Hepatic stellate cell (primary cell): ENCODE measurements around the gene NOTCH1.
"Not testable (repeated sequence)": the region's sequence is repeated elsewhere in the genome, so short reads cannot be mapped to it uniquely, and the experiment has no call there.

ENCODE experiments used
- DNase-seq: peaks from one replicate; pipeline ENCODE4 v3.0.0; 2011; ENCODE audit warnings: low spot score

Gene NOTCH1

DNA sequence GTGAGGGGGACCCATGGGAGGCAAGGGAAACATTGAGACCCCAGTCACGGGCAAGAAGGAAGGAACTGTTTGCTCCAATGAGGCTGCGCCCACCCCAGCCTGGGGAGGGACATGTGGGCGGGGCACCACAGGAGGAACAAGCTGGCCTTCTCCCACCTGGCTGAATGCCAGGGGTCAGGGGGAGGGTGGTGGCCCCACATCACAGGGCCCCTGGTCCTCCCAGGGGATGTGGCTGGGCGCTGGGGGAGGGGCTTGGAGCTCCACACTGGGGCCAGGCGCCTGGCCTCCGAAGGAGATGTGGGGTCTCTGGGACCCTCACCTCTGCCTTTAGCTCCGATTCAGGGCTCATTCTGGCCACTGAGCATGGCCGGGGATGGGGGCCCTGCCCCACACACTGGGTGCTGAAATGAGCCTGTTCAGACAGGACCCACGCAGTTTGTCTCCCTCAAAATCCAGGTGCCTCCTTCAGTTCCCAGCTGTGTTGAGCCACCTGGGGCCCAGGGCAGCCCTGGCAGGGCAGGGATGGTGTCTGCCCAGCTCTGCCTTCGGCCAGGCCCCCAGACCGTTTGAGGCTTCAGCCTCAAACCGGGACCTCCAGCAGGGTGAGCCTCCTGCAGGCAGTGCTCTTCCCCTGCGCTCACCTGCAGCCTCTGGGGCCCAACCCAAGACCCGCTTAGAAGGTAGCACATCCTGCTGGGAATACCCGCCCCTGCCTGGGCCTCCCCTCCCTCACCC is 33.2 kb upstream of the NOTCH1 start:
- DNase-seq: no peak

DNA sequence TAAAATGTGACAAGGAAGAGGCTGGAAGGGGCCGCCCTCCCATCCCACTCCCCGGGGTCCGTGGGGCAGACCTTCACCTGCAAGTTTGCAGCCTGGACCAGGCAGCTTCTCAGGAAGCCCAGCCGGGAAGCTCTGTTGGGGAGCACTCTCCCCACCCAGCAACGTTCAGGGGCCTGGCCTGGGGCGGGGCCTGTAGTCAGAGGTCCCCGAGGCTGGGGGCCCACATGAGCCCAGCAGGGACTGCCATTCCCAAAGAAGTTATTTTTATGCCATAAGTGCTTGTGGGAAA is 32.7 kb upstream of the NOTCH1 start:
- DNase-seq: no peak

- no peak for DNase-seq
Measured at GRCh38 chr9:136577941-136578625, 32.2 kb upstream of the NOTCH1 start.

- DNase-seq: no peak
Measured at GRCh38 chr9:136576269-136576626, 30.4 kb upstream of the NOTCH1 start.

DNA sequence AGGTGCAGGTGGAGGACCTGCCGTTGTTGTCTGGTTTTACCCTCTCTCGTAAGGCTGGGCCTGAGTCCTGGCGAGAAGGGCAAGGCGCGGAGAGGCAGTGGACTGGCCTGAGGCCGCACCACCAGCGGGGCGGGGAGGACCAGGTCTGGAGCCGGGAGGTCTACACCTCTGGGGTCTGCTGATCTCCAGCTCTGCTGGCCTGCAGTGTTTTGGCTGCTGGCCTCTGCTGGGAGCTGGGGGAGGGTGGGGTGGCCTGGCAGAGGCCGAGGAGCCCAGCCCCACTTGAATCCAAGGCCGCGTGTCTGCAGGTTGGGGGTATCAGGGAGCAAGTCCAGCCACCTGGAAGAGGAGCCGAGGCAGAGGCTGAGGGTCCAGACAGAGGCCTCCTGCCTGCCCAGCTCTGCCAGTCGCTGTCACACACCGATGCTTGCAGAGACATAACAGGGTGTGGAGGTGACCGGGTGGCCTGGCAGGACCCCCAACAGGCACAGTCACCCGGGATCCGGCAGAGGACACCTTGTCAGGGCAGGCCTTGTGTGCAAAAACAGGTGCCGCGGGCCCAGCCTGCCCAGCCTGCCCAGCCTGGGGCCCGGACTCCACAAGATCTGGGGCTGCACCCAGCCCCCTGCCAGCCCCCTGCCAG is 29.9 kb upstream of the NOTCH1 start:
- DNase-seq: no peak

DNA sequence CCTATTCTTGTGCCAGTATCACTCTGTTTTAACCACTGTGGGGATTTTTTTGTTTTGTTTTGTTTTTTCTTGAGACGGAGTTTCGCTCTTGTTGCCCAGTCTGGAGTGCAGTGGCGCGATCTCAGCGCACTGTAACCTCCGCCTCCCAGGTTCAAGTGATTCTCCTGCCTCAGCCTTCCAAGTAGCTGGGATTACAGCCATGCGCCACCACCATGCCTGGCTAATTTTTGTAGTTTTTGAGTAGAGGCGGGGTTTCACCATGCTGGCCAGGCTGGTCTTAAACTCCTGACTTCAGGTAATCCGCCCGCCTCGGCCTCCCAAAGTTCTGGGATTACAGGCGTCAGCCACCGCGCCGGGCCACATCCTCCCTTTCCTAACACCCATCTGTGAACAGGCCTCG is 28.8 kb upstream of the NOTCH1 start:
- DNase-seq: not testable (repeated sequence)

DNA sequence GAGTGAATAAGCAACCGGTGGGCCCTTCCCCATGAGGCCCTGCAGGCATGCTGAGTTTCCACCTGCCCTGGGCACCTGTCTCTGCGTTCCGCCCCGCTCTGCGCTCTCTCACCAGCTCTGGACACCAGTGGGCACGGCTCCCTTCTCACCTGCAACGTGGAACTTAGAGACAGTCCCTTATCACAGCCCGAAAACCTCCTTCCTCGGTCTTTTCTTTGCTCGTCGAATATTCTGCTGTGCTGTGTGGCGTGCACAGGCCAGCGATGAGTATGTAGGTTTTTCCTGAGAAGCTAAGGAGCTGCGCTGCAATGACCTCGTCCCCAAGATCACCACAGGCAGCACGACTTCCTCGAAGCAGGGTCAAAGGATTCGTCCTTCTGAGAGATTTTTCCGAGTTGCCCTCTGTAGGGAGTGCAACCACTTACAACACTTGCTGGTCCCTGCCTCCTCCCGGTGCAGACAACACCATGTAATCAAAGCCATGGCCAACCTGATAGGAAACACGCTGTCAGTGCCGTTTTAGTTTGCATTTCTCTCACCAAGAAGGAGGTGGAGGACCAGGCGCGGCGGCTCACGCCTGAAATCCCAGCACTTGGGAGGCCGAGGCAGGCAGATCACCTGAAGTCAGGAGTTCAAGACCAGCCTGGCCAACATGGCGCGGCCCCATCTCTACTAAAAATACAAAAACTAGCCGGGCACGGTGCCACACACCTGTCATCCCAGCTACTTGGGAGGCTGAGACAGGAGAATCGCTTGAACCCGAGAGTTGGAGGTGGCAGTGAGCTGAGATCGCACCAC is 27.2 kb upstream of the NOTCH1 start:
- DNase-seq: no peak

GRCh38 chr9:136572003-136572827 is 26.4 kb upstream of the NOTCH1 start:
- peak; percentile 97 for DNase-seq

DNA sequence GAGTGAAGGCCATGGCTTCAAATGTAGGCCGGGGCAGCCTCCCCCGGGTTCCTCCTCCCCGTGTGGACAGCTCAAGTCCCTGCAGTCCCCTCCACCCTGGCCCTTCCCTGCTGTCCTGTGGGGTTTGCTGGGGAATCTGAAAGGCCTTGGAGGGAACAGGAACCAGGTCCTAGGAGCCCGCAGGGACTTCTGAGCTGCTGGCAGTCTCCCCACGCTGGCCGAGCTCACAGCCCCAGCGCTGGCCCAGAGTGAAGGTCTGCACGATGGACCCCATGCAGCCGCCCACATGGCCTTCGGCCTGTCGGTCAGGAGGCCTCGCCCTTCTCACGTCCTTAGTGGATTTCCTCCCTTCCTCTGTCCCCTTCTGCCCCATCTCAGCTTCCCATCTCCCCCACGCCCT is 25.7 kb upstream of the NOTCH1 start:
- DNase-seq: peak; percentile 53

- peak; percentile 53 for DNase-seq
Measured at GRCh38 chr9:136570916-136571315, 25.1 kb upstream of the NOTCH1 start.

GRCh38 chr9:136570191-136570845 is 24.5 kb upstream of the NOTCH1 start:
- no peak for DNase-seq

- no peak for DNase-seq
Measured at GRCh38 chr9:136569526-136570148, 23.8 kb upstream of the NOTCH1 start.

GRCh38 chr9:136568288-136569081 is 22.6 kb upstream of the NOTCH1 start:
- peak; percentile 53 for DNase-seq

GRCh38 chr9:136567651-136568287 is 21.9 kb upstream of the NOTCH1 start:
- DNase-seq: peak; percentile 96

DNA sequence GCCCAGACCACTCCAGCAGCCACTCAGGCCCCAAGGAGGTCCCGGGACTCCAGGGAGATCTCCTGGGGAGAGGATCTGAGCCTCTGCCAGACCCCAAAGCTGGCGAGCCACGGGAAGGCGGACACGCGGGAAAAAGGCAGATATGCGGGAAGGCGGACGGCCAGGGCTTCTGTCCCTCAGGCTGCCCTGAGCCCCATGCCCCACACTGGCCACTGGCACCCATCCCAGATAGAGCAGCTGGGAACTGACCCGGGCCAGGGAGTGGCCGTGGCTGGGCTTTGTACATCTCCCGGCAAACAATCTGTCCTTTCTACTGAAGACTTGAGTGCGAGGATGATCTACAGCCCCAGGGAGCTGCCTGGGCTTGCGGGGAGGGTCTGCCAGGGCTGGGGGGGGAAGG is 21.1 kb upstream of the NOTCH1 start:
- DNase-seq: no peak

GRCh38 chr9:136566553-136566895 is 20.7 kb upstream of the NOTCH1 start:
- no peak for DNase-seq

- DNase-seq: no peak
Measured at GRCh38 chr9:136565715-136566552, 20.1 kb upstream of the NOTCH1 start.

- DNase-seq: no peak
Measured at GRCh38 chr9:136565086-136565714, 19.4 kb upstream of the NOTCH1 start.
